ENCODE measurements around the gene SEC61A1.

The SEC61A1 gene

DNA sequence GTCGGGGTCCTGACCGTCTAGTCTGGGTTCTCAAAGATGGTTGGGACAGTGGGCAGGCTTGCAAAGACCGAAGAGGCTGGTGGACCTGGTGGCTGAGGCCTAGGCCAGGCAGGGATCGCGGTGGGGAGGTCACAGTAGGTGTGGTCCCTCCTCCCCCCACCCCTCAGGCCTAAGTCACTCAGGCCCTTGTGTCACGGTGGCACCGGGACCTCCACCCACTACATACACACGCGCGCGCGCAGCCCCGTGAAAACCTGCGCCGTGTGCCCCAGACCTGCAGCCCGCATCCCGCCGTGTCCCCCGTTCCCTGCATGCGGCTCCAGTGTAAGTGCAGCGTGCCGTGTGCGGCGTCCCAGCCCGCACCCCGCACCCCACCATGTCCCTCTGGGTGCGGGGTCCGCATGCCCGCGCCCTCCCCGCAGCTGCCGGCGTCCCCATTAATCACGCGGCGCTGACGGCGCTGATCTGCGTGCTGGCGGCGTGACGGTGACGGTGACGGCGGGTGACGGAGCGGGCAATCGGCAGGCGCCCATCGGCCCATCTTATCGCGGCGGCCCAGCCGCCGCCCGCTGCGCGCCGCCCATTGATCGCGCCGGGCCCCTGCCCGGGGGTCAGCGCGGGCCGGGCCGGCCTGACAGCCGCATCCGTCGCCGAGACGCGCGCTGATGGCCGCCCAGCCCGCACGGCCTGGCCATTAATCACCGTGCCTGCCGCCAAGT lies 24.4 kb downstream of the SEC61A1 start:
- peak; percentile 34 for DNase-seq (ENCODE audit: extremely low read depth, insufficient read length)
- TF ChIP-seq, protein P1, sequence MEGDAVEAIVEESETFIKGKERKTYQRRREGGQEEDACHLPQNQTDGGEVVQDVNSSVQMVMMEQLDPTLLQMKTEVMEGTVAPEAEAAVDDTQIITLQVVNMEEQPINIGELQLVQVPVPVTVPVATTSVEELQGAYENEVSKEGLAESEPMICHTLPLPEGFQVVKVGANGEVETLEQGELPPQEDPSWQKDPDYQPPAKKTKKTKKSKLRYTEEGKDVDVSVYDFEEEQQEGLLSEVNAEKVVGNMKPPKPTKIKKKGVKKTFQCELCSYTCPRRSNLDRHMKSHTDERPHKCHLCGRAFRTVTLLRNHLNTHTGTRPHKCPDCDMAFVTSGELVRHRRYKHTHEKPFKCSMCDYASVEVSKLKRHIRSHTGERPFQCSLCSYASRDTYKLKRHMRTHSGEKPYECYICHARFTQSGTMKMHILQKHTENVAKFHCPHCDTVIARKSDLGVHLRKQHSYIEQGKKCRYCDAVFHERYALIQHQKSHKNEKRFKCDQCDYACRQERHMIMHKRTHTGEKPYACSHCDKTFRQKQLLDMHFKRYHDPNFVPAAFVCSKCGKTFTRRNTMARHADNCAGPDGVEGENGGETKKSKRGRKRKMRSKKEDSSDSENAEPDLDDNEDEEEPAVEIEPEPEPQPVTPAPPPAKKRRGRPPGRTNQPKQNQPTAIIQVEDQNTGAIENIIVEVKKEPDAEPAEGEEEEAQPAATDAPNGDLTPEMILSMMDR (IDR thresholded peaks at IDR 0.05; ENCODE audit: insufficient read depth, low read length, poor library complexity, severe bottlenecking), result no peak
- Histone ChIP-seq H3K36me3 (ENCODE audit: control insufficient read depth, insufficient read depth, low read length) (peaks cover 24% of the 10 kb centered on the region), H3K4me3 (replicated peaks; ENCODE audit: low read depth, low read length) (peak overlapping the region; percentile 42), H3K27me3 (replicated peaks; ENCODE audit: control insufficient read depth, insufficient read depth, low read length) (no peaks in the 10 kb centered on the region)

DNA sequence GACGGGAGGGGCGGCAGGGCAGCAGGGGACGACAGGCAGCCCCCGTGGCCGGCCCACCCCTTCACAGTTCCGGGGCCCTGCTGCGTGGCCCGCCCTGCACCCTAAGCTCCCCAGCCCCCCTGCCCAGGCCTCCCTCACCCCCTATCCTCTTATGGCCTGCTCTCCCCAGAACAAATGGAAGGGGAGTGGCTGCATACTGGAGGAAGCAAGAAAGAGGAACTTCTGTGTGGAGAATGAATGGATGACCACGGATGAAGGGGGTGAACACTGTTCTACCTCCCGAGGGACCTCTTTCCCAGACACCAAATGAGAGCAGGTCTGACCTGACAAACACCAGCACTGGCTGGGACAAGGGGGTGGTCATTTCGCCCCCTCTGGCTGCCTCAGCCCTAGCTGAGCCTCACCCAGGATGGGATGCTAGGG lies 25.0 kb downstream of the SEC61A1 start:
- no peak for DNase-seq (ENCODE audit: extremely low read depth, insufficient read length)
- Histone ChIP-seq H3K4me3 (replicated peaks; ENCODE audit: low read depth, low read length) (no peak overlapping the region), H3K27me3 (replicated peaks; ENCODE audit: control insufficient read depth, insufficient read depth, low read length) (no peaks in the 10 kb centered on the region), H3K36me3 (ENCODE audit: control insufficient read depth, insufficient read depth, low read length) (peaks cover 21% of the 10 kb centered on the region)
- TF ChIP-seq, protein P1 (IDR thresholded peaks at IDR 0.05; ENCODE audit: insufficient read depth, low read length, poor library complexity, severe bottlenecking), result no peak

DNA sequence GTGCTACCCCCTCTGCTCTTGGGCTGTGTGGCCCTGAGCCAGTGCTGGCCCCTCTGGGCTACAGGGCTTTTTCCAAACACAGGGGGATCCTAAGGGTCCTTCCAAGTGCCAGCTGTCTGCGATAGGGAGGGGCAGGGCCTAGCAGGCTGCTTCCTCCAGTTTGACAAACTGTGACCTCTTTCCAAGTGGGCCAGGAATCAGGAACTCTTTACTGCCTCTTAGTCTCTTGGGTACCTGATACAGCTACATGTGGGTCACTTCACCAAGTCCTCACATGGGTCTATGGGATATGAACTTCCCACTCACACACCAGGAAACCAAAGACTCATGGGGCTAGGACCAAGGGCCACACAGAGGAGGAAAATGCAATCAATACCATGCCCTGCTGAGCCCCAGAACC lies 25.4 kb downstream of the SEC61A1 start:
- no peaks in the 10 kb centered on the region for H3K27me3 ChIP-seq (replicated peaks; ENCODE audit: control insufficient read depth, insufficient read depth, low read length)
- no peak overlapping the region for H3K4me3 ChIP-seq (replicated peaks; ENCODE audit: low read depth, low read length)
- peaks cover 19% of the 10 kb centered on the region for H3K36me3 ChIP-seq (ENCODE audit: control insufficient read depth, insufficient read depth, low read length)
- DNase-seq (ENCODE audit: extremely low read depth, insufficient read length), result no peak
- TF ChIP-seq, protein P1 (IDR thresholded peaks at IDR 0.05; ENCODE audit: insufficient read depth, low read length, poor library complexity, severe bottlenecking), result no peak

- Histone ChIP-seq H3K4me3 (replicated peaks; ENCODE audit: low read depth, low read length) (no peak overlapping the region), H3K36me3 (ENCODE audit: control insufficient read depth, insufficient read depth, low read length) (peaks cover 21% of the 10 kb centered on the region), H3K27me3 (replicated peaks; ENCODE audit: control insufficient read depth, insufficient read depth, low read length) (no peaks in the 10 kb centered on the region)
- DNase-seq (ENCODE audit: extremely low read depth, insufficient read length), result no peak
- TF ChIP-seq, protein P1 (IDR thresholded peaks at IDR 0.05; ENCODE audit: insufficient read depth, low read length, poor library complexity, severe bottlenecking), result no peak
These were observed 26.1 kb downstream of the SEC61A1 start for GRCh38 chr3:128078322-128078721.

- no peak for DNase-seq (ENCODE audit: extremely low read depth, insufficient read length)
- Histone ChIP-seq H3K27me3 (replicated peaks; ENCODE audit: control insufficient read depth, insufficient read depth, low read length) (no peaks in the 10 kb centered on the region), H3K4me3 (replicated peaks; ENCODE audit: low read depth, low read length) (no peak overlapping the region), H3K36me3 (ENCODE audit: control insufficient read depth, insufficient read depth, low read length) (peaks cover 23% of the 10 kb centered on the region)
- TF ChIP-seq, protein P1 (IDR thresholded peaks at IDR 0.05; ENCODE audit: insufficient read depth, low read length, poor library complexity, severe bottlenecking), result no peak
These were observed 26.6 kb downstream of the SEC61A1 start for GRCh38 chr3:128078875-128079274.
